Stimulated activated CD8-positive, alpha-beta memory T cell treated with anti-CD3 and anti-CD28 coated beads, Interleukin-7, amount 100 ng/mL, for 1 hour (primary cell): ENCODE data around the gene SNTA1.
"Not testable (repeated sequence)": the region's sequence is repeated elsewhere in the genome, so short reads cannot be mapped to it uniquely, and the experiment has no call there.

Experiments used
- DNase-seq, 2 donors: peaks; one replicate each; pipeline ENCODE4 v3.0.0-alpha.2; 2020; ENCODE audit warnings: low read depth in 2 of 2

The SNTA1 gene

GRCh38 chr20:33393609-33394008 is 50.0 kb downstream of the SNTA1 start:
- DNase-seq = no peak

GRCh38 chr20:33391722-33392415 is 51.7 kb downstream of the SNTA1 start:
- DNase-seq = no peak

GRCh38 chr20:33389326-33389725 is 54.2 kb downstream of the SNTA1 start:
- DNase-seq = not testable (repeated sequence)

DNA sequence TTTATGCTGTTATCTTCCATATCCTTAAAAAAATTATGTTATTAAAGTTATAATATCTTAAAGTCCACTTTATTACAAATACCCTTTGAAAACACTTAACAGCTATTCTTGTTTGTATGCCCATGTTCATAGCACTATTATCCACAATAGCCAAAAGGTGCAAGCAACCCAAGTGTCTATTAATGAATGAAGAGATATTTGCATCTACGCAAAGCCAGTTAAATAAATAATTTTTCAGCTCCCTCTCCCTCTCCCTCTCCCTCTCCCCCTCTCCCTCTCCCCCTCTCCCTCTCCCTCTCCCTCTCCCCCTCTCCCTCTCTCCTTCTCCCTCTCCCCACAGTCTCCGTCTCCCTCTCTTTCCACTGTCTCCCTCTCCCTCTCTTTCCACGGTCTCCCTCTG is 55.3 kb downstream of the SNTA1 start:
- DNase-seq = no peak

- no peak for DNase-seq
Measured at GRCh38 chr20:33387177-33387576, 56.4 kb downstream of the SNTA1 start.

GRCh38 chr20:33386673-33387072 is 56.9 kb downstream of the SNTA1 start:
- DNase-seq = no peak

GRCh38 chr20:33377366-33377765 is 66.2 kb downstream of the SNTA1 start:
- no peak for DNase-seq

DNA sequence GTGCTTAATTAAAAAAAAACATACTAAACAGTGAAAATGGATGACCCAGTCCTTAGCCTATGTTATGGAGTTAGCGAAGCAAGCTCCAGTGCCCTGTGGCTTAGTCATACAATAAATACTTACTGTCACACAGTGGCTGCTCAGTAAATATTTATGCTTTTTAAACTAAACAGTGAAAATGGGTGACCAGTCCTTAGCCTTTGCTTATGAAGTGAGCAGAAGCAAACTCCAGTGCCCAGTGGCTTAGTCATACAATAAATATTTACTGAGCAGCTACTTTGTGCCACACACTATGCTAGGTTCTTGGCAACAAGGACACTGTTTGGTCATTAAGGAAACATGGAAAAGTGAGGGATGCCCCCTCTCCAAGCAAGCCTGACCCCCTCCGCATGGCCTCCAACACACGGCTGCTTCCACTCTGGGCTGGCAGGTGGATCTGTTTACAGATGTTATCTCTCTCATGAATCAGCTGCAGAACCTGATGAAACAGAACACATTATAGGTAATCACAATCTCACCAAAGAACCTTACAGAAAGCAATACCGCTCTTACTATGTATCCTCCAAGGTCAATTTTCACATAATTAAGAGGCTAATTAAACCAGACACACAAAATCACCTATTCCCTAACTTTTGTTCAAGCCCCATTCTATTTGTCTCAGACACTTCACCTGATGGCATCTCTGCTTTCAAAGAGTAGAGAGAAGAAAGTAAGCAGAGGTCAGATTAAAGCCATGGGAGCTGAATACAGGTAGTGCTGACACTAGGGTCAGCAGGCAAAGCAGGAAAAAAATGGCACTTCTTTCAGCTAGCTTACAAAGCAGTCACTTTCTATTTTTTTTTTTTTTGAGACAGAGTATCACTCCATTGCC is 69.6 kb downstream of the SNTA1 start:
- DNase-seq = no peak

DNA sequence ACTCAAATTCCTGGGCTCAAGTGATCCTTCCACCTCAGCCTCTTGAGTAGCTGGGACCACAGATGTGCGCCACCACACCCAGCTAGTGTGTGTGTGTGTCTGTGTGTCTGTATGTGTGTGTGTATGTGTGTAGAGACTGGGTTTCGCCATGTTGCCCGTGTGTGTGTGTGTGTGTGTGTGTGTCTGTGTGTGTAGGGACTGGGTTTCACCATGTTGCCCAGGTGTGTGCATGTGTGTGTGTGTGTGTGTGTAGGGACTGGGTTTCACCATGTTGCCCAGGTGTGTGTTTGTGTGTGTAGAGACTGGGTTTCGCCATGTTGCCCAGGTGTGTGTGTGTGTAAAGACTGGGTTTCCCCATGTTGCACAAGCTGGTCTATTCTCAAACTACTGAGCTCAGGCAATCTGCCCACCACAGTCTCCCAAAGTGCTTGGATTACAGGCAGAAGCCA is 70.5 kb downstream of the SNTA1 start:
- no peak for DNase-seq

- peak; percentile 7 to 23 for DNase-seq
Measured at GRCh38 chr20:33370291-33370690, 73.3 kb downstream of the SNTA1 start.

DNA sequence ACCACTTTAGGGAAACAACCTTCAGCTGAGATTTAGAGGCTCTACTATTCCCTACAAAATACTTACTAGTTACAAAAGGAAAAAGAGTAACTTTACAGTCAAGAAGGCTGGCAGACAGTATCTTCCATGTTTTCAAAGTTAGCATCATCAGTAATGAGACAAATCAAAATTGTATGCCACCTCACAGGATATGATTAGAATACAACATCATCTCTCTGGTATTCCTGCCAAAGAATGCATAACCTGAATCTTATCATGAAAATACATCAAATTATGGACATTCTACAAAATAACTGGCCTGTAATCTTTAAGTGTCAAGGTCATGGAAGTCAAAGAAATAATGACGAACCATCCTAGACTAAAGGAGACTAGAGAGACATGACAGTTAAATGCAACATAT is 80.7 kb downstream of the SNTA1 start:
- DNase-seq = no peak

- no peak for DNase-seq
Measured at GRCh38 chr20:33359399-33360261, 83.9 kb downstream of the SNTA1 start.
